Heart left ventricle (tissue), 16 donors: ENCODE results near the gene SLC10A1. TPM values are rescaled to one million over a fixed set of nuclear protein-coding genes. Genes with fewer than 3 reads are reported as not detected.

Experiments
- ATAC-seq, 4 donors: fragments of 200-7000 bp; cut with Tn5 transposase; one replicate each; pipeline ENCODE4 v1.9.1; 2020 to 2022; ENCODE audit warnings: moderate library complexity in 4 of 4, mild to moderate bottlenecking in 3 of 4, moderate number of reproducible peaks in 1 of 4
- DNase-seq, 5 donors: peaks; one replicate each; pipeline ENCODE4 v3.0.0-alpha.2; 2020
- H3K27ac ChIP-seq, 12 donors: fragments of 200-600 bp; sonication (generic) in 4 of 12; one replicate each; pipeline versions ENCODE4 v1.5.0 to v1.8.0; 2016 to 2022; ENCODE audit warnings: mild to moderate bottlenecking in 2 of 12
- H3K27me3 ChIP-seq, 9 donors: fragments of 200-600 bp; sonication (generic) in 2 of 9; one replicate each; pipeline versions ENCODE4 v1.5.1 to v1.8.0; 2016 to 2022; ENCODE audit warnings: mild to moderate bottlenecking in 3 of 9
- H3K36me3 ChIP-seq, 9 donors: fragments of 200-600 bp; sonication (generic) in 2 of 9; one replicate each; pipeline versions ENCODE4 v1.5.0 to v1.8.0; 2018 to 2022; ENCODE audit warnings: mild to moderate bottlenecking in 2 of 9
- H3K4me1 ChIP-seq, 12 donors: fragments of 200-600 bp; sonication (generic) in 4 of 12; one replicate each; pipeline versions ENCODE4 v1.5.0 to v1.8.0; 2016 to 2022; ENCODE audit warnings: mild to moderate bottlenecking in 3 of 12
- H3K4me3 ChIP-seq, 12 donors: fragments of 200-600 bp; sonication (generic) in 4 of 12; one replicate each; pipeline versions ENCODE4 v1.5.0 to v1.8.0; 2017 to 2022; ENCODE audit warnings: mild to moderate bottlenecking in 9 of 12, moderate library complexity in 4 of 12
- H3K9me3 ChIP-seq, 12 donors: fragments of 200-600 bp; sonication (generic) in 4 of 12; one replicate each; pipeline versions ENCODE4 v1.5.0 to v1.8.0; 2016 to 2022; ENCODE audit warnings: mild to moderate bottlenecking in 1 of 12
- CTCF ChIP-seq, 12 donors: fragments of 200-600 bp; sonication (generic) in 4 of 12; IDR thresholded peaks; one replicate each; pipeline versions ENCODE4 v1.5.0 to v1.8.0; 2018 to 2022; ENCODE audit warnings: antibody characterized with exemption in 12 of 12, mild to moderate bottlenecking in 5 of 12
- POLR2A ChIP-seq, 2 donors: fragments of 450-650 bp; IDR thresholded peaks; one replicate each; pipeline ENCODE4 v1.6.1; 2017; ENCODE audit warnings: antibody characterized with exemption in 2 of 2, mild to moderate bottlenecking in 2 of 2, moderate library complexity in 2 of 2
- WGBS, 4 donors: extraction: QIAGEN DNeasy Blood & Tissue Kit in 2 of 4; methylation state at CpG; one replicate each; pipeline versions ENCODE4 v1.1.5 to v1.1.7; 2013 to 2018; 5-methylcytosine and 5-hydroxymethylcytosine counted together
- intact Hi-C, 10 donors: fragments of 100-400 bp; cut with DNase I; formaldehyde crosslinking; loops; one replicate each; pipeline versions ENCODE4 v1.11.1 to v1.14.2; 2022
- polyA plus RNA-seq, 2 donors: library from polyadenylated mRNA; stranded (reverse); fragments of 200-250 nt; gene quantifications; one replicate each; pipeline ENCODE4 v1.2.3, GENCODE V29; 2013
- total RNA-seq, 9 donors: library from RNA; depleted of rRNA in 2 of 9; stranded (reverse); fragments of >200 nt in 2 of 9; fragmentation: NEBNext Ultra II Directional in 3 of 9; extraction: Animal tissue kit (Norgen Biotek cat#: 25700) in 3 of 9; gene quantifications; one replicate each; pipeline versions ENCODE4 v1.1.0 to v1.2.4, GENCODE V29; 2016 to 2023
- donor health status: ischemic (EF 13 %, LVEDD 7.1; RV severe dilation, severe dysfunction).
- donor health status: healthy with polysubstance abuse.
- donor health status: DM: no; HTN: yes; CAD: no.
- donor health status: DM: no; HTN: no; CAD: no.
- donor health status: ischemic (EF 25% LVEDD 6.9; RV normal size, moderate dysfunction).
- donor health status: ischemic (EF 25% LVEDD 5.7; RV mildly dilated, moderate dysfunction).
- donor health status: healthy.
- donor health status: DM: yes; HTN: yes; CAD: no.
- donor health status: ischemic (EF 35%, LVEDD 5.7; RV mildly dilated, moderate dysfunction).
- donor health status: nonischemic (EF 11% LVEDD 7.7; RV severe dilation, severe dysfunction).
- donor health status: DM: yes; HTN: yes; CAD: no.
- donor health status: PGD.
- donor health status: ischemic (EF 29% LVEDD 5.4; RV normal size, mild dysfunction).
- donor health status: nonischemic (EF 23%, LVEDD 6.1; RV moderate dilation, normal function).

The SLC10A1 gene
- total and polyA plus RNA-seq, 11 donors, result not detected

- TF ChIP-seq CTCF (IDR thresholded peaks at IDR 0.05) (no peak), POLR2A (IDR thresholded peaks at IDR 0.05) (no peak)
- 86 to 93% (median 88%) methylated on average over 2 of the region's 2 CpGs for WGBS, 4 donors
- Histone ChIP-seq H3K27ac (no peak overlapping the region), H3K27me3 (no peaks in the 10 kb centered on the region), H3K9me3 (no peaks in the 10 kb centered on the region), H3K4me3 (no peak overlapping the region), H3K4me1 (peaks cover 0 to 29% (median 14%) of the 10 kb centered on the region in 12 donors), H3K36me3 (peaks cover 0 to 79% (median 68%) of the 10 kb centered on the region in 9 donors)
- ATAC-seq, result no peak
- intact Hi-C loops, result no loop called here
- DNase-seq, result no peak
Measured at GRCh38 chr14:69779088-69779487, 18.0 kb downstream of the SLC10A1 start.

GRCh38 chr14:69776875-69777453 is 20.1 kb downstream of the SLC10A1 start:
- TF ChIP-seq CTCF (IDR thresholded peaks at IDR 0.05) (no peak), POLR2A (IDR thresholded peaks at IDR 0.05) (no peak)
- H3K27ac ChIP-seq, result no peak overlapping the region
- intact Hi-C loops, result no loop called here
- H3K4me3 ChIP-seq, result no peak overlapping the region
- 73 to 84% (median 78%) methylated on average over 4 of the region's 4 CpGs for WGBS, 4 donors
- no peaks in the 10 kb centered on the region for H3K9me3 ChIP-seq
- DNase-seq (no peak), ATAC-seq (no peak)
- H3K36me3 ChIP-seq, result peaks cover 0 to 99% (median 89%) of the 10 kb centered on the region in 9 donors
- peaks cover 0 to 36% (median 18%) of the 10 kb centered on the region in 12 donors for H3K4me1 ChIP-seq
- H3K27me3 ChIP-seq, result no peaks in the 10 kb centered on the region

GRCh38 chr14:69775012-69775411 is 22.0 kb downstream of the SLC10A1 start:
- peaks cover 0 to 53% (median 30%) of the 10 kb centered on the region in 12 donors for H3K4me1 ChIP-seq
- no peaks in the 10 kb centered on the region for H3K9me3 ChIP-seq
- no peak for TF ChIP-seq CTCF (IDR thresholded peaks at IDR 0.05)
- no peak for TF ChIP-seq POLR2A (IDR thresholded peaks at IDR 0.05)
- H3K27ac ChIP-seq, result no peak overlapping the region
- DNase-seq (no peak), ATAC-seq (no peak)
- peaks cover 0 to 100% (median 98%) of the 10 kb centered on the region in 9 donors for H3K36me3 ChIP-seq
- no peak overlapping the region for H3K4me3 ChIP-seq
- intact Hi-C loops, result no loop called here
- H3K27me3 ChIP-seq, result no peaks in the 10 kb centered on the region
- 81 to 89% (median 85%) methylated on average over 3 of the region's 3 CpGs for WGBS, 4 donors

- H3K4me1 ChIP-seq, result peaks cover 0 to 65% (median 43%) of the 10 kb centered on the region in 12 donors
- ATAC-seq (no peak), DNase-seq (no peak)
- H3K27ac ChIP-seq, result no peak overlapping the region
- H3K9me3 ChIP-seq, result no peaks in the 10 kb centered on the region
- intact Hi-C loops, result no loop called here
- WGBS, 4 donors, result 92 to 98% (median 95%) methylated on average over 7 of the region's 7 CpGs
- H3K27me3 ChIP-seq, result no peaks in the 10 kb centered on the region
- no peak overlapping the region for H3K4me3 ChIP-seq
- no peak for TF ChIP-seq CTCF (IDR thresholded peaks at IDR 0.05)
- no peak for TF ChIP-seq POLR2A (IDR thresholded peaks at IDR 0.05)
- peaks cover under 1 to 100% (median 98%) of the 10 kb centered on the region in 9 donors for H3K36me3 ChIP-seq
Measured at GRCh38 chr14:69773571-69774276, 23.3 kb downstream of the SLC10A1 start.
